Measurements from ENCODE around the gene TMED10.

The TMED10 gene

DNA sequence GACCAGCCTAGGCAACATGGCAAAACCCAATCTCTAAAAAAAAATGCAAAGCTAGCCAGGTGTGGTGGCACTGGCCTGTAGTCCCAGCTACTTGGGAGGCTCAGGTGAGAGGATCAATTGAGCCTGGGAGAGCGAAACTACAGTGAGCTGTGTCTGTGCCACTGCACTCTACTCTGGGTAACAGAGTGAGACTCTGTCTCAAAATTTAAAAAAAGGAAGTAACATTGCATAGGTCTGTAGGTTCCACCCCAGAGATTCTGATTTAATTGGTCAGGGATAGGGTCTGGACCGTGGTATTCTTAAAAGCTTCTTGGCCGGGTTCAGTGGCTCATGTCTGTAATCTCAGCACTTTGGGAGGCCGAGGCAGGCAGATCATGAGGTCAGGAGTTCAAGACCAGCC is 80.7 kb downstream of the TMED10 start:
- no peak for TF ChIP-seq ZFX (IDR thresholded peaks at IDR 0.05)
- TF ChIP-seq, protein P1, sequence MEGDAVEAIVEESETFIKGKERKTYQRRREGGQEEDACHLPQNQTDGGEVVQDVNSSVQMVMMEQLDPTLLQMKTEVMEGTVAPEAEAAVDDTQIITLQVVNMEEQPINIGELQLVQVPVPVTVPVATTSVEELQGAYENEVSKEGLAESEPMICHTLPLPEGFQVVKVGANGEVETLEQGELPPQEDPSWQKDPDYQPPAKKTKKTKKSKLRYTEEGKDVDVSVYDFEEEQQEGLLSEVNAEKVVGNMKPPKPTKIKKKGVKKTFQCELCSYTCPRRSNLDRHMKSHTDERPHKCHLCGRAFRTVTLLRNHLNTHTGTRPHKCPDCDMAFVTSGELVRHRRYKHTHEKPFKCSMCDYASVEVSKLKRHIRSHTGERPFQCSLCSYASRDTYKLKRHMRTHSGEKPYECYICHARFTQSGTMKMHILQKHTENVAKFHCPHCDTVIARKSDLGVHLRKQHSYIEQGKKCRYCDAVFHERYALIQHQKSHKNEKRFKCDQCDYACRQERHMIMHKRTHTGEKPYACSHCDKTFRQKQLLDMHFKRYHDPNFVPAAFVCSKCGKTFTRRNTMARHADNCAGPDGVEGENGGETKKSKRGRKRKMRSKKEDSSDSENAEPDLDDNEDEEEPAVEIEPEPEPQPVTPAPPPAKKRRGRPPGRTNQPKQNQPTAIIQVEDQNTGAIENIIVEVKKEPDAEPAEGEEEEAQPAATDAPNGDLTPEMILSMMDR (conservative IDR thresholded peaks at IDR 0.05), result no peak
- H3K27ac ChIP-seq, result no peak overlapping the region

DNA sequence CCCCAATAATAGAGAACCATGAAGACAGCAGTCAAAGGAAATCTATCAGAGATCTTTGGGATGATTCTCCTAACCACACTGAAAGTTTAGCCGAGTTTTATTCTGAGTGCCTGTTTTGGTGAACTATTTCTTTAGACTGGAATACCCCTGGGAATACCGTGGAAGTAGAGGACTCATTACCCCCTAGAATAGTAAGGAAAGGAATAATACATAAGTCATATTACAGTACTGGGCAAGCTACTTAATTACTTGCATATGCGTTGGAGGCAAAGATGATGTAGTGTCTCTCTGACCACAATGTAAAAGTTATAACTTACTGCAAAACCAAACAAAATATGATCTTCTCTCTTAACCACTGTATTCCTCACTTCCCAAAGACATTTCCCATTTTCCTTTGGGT is 81.5 kb downstream of the TMED10 start:
- TF ChIP-seq, protein P1 (conservative IDR thresholded peaks at IDR 0.05), result no peak
- no peak for TF ChIP-seq ZFX (IDR thresholded peaks at IDR 0.05)
- H3K27ac ChIP-seq, result no peak overlapping the region

DNA sequence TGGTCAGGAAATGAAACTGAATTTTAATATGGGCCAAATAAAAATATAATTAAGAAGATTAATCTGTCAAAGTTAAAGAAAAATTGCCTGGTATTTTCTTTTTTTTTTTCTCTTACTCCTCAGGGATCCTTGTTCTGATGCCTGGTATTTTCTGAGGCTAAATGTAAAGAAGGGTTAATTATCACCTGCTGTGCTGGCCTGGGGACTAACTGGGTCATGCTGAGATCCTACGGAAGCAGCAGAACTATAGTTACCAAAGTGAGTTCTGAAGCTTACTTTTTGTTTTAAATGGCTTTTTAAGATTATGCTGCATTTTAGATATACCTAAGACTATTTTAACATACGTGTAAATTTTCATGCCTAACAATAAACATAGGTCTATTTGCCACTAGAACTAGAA is 83.7 kb downstream of the TMED10 start:
- no peak for TF ChIP-seq ZFX (IDR thresholded peaks at IDR 0.05)
- TF ChIP-seq, protein P1 (conservative IDR thresholded peaks at IDR 0.05), result no peak
- no peak overlapping the region for H3K27ac ChIP-seq

DNA sequence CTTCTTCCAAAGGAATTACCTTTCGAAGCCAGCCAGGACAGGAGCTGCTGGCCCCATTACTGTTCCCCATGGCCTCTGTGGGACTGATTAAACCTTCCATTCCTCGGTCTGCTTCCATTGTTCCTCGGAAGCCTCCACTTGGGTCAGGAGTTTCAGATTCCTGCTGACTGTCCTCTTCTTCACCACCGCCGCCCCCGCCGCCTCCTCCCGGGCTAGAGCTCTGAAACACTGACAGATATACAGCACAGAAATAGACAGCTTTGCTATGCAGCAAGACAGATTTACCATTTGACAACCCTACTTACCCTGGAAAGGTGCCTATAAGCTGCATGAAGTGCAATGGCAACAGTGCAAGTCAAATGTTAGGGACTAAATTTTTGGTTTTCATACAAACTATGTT is 85.2 kb downstream of the TMED10 start:
- TF ChIP-seq ZFX (IDR thresholded peaks at IDR 0.05), result no peak
- TF ChIP-seq, protein P1 (conservative IDR thresholded peaks at IDR 0.05), result no peak
- H3K27ac ChIP-seq, result no peak overlapping the region

DNA sequence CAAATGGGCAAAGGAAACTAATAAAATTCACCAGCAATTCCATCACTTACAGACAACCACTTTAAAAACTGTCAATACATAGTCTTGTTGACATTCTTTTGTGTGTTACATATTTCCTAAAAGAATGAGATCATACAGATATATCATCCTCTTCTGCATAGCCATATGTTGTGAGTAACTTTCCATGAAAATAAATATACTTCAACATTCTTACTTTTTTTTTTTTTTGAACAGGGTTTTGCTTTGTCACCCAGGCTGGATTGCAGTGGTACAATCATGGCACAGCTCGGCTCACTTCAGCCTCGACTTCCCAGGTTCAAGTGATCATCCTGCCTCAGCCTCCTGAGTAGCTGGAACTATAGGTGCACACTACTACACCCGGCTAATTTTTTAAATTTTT is 86.1 kb downstream of the TMED10 start:
- TF ChIP-seq, protein P1 (conservative IDR thresholded peaks at IDR 0.05), result no peak
- no peak for TF ChIP-seq ZFX (IDR thresholded peaks at IDR 0.05)
- H3K27ac ChIP-seq, result no peak overlapping the region

DNA sequence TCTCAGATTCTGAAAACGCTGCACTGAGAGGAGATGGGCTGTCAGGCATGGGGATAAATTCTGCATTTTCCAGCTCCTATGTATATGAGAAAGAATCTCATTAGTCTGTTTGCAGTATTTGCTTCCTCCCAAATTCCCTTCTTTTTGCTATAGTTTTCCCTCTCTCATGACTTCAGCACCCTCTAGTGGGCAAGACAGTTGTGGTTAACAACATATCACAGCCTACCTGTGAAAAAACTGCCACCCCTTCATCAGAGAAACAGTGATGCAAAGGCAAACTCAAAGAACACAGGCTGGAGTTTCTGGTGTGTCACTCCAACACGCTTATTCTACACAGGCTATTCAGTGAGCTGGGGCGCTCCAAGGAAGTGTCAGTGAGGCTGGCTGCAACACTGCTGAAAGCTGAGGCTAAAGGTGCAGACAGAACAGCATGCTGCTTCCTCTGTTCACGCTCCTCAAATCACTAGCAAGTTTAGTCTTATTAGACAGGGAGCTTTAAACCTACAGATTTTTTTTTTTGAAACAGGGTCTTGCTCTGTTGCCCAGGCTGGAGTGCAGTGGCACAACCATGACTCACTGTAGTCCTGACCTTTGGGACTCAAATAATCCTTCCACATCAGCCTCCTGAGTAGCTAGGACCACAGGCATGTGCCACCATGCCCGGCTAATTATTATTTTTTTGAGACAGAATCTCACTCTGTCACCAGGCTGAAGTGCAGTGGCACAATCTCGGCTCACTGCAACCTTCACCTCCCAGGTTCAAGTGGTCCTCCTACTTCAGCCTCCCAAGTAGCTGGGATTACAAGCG is 87.6 kb downstream of the TMED10 start:
- no peak for TF ChIP-seq ZFX (IDR thresholded peaks at IDR 0.05)
- TF ChIP-seq, protein P1 (conservative IDR thresholded peaks at IDR 0.05), result peak; percentile 86
- no peak overlapping the region for H3K27ac ChIP-seq

DNA sequence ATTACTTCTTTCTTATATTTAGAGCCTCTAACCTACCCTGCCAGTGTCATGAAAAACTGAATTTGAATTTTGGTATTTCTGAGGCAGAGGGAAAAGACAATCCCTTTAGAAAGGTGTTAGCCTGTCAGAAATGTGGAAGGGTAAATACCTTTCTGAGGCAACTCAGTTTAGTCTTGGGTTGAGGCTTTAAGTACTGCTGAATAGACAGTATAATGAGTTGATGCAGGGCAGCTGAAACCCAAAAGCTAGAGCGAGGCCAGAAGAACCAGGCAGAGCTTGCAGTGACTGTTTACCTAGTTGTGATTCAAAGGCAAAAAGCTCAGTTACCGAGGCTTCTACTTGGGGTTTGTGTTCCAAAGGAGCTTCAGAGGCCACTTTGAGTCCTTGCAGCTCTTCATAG is 88.3 kb downstream of the TMED10 start:
- no peak overlapping the region for H3K27ac ChIP-seq
- TF ChIP-seq, protein P1 (conservative IDR thresholded peaks at IDR 0.05), result no peak
- no peak for TF ChIP-seq ZFX (IDR thresholded peaks at IDR 0.05)
